Measurements from ENCODE around the gene MTFMT. TPM values are rescaled to one million over a fixed set of nuclear protein-coding genes. Genes with fewer than 3 reads are reported as not detected.

Gene MTFMT
- total RNA-seq, 1 donor from 2014 or later: 42.9 TPM

- no peak for DNase-seq (ENCODE audit: low spot score)
Observed at GRCh38 chr15:64987136-64987535, 42.3 kb downstream of the MTFMT start.

- DNase-seq (ENCODE audit: low spot score): peak; percentile 32
Observed at GRCh38 chr15:64985366-64986033, 43.9 kb downstream of the MTFMT start.

GRCh38 chr15:64982472-64982871, 47.0 kb downstream of the MTFMT start:
- DNase-seq (ENCODE audit: low spot score): no peak

GRCh38 chr15:64981812-64982431, 47.5 kb downstream of the MTFMT start:
- DNase-seq (ENCODE audit: low spot score): no peak

- DNase-seq (ENCODE audit: low spot score): no peak
Observed at GRCh38 chr15:64979252-64979710, 50.2 kb downstream of the MTFMT start.

GRCh38 chr15:64975390-64975789, 54.0 kb downstream of the MTFMT start:
- no peak for DNase-seq (ENCODE audit: low spot score)

GRCh38 chr15:64970698-64971097, 58.7 kb downstream of the MTFMT start:
- no peak for DNase-seq (ENCODE audit: low spot score)

GRCh38 chr15:64969401-64969800, 60.0 kb downstream of the MTFMT start:
- DNase-seq (ENCODE audit: low spot score): no peak

- no peak for DNase-seq (ENCODE audit: low spot score)
Observed at GRCh38 chr15:64961013-64961412, 68.4 kb downstream of the MTFMT start.

- DNase-seq (ENCODE audit: low spot score): no peak
Observed at GRCh38 chr15:64960153-64960552, 69.3 kb downstream of the MTFMT start.

- no peak for DNase-seq (ENCODE audit: low spot score)
Observed at GRCh38 chr15:64959128-64959527, 70.3 kb downstream of the MTFMT start.

GRCh38 chr15:64954395-64954794, 75.0 kb downstream of the MTFMT start:
- DNase-seq (ENCODE audit: low spot score): no peak

- DNase-seq (ENCODE audit: low spot score): no peak
Observed at GRCh38 chr15:64951777-64952418, 77.5 kb downstream of the MTFMT start.

Other genes with a start within 250 kb of the MTFMT start
- 1.7 TPM for gene PIF1, start 204.0 kb downstream of the MTFMT start, total RNA-seq (ENCODE audit: insufficient read depth, low replicate concordance)
- 29.4 TPM for gene PLEKHO2, start 187.7 kb downstream of the MTFMT start, total RNA-seq (ENCODE audit: insufficient read depth, low replicate concordance)
- 5.3 TPM for gene ANKDD1A, start 117.7 kb downstream of the MTFMT start, total RNA-seq (ENCODE audit: insufficient read depth, low replicate concordance)
- 49.1 TPM for gene SPG21, start 39.7 kb downstream of the MTFMT start, total RNA-seq (ENCODE audit: insufficient read depth, low replicate concordance)
- not detected for gene SLC51B, start 15.7 kb upstream of the MTFMT start, total RNA-seq (ENCODE audit: insufficient read depth, low replicate concordance)
- gene RASL12, start 38.4 kb upstream of the MTFMT start, total RNA-seq (ENCODE audit: insufficient read depth, low replicate concordance): 107 TPM
- not detected for gene KBTBD13, start 47.1 kb upstream of the MTFMT start, total RNA-seq (ENCODE audit: insufficient read depth, low replicate concordance)
- 2.2 TPM for gene UBAP1L, start 85.6 kb upstream of the MTFMT start, total RNA-seq (ENCODE audit: insufficient read depth, low replicate concordance)
- 11.6 TPM for gene PDCD7, start 104.2 kb upstream of the MTFMT start, total RNA-seq (ENCODE audit: insufficient read depth, low replicate concordance)
- gene CLPX, start 155.7 kb upstream of the MTFMT start, total RNA-seq (ENCODE audit: insufficient read depth, low replicate concordance): 48.4 TPM
- gene CILP, start 181.8 kb upstream of the MTFMT start, total RNA-seq (ENCODE audit: insufficient read depth, low replicate concordance): 70.3 TPM

All from umbilical cord (tissue), 2 donors.